Ishikawa (cell line): Measurements from ENCODE around the gene GRK3.

ENCODE experiments used
- CREB1 ChIP-seq: IDR thresholded peaks from 2 replicates; pipeline ENCODE4 v1.6.1; 2012; ENCODE audit warnings: low read depth
- TAF1 ChIP-seq: IDR thresholded peaks from 2 replicates; pipeline ENCODE4 v1.6.1; 2012; ENCODE audit warnings: low read depth, mild to moderate bottlenecking
- TEAD4 ChIP-seq: IDR thresholded peaks from 2 replicates; pipeline ENCODE4 v1.6.1; 2012
- YY1 ChIP-seq: IDR thresholded peaks from 2 replicates; pipeline ENCODE4 v1.6.1; 2012; ENCODE audit warnings: low read depth

GRCh38 chr22:25626624-25626990 is 62.1 kb downstream of the GRK3 start:
- TF ChIP-seq YY1 (no peak), TAF1 (no peak), CREB1 (no peak), TEAD4 (no peak)
